HG02571 (cell line): ENCODE results near the gene GRK4.
A peak's percentile ranks its signal among the peaks of the same experiment; 100 is the strongest.

ENCODE experiments used
- ATAC-seq: cut with Tn5 transposase; IDR thresholded peaks from one replicate; pipeline ENCODE4 v1.9.1; 2021; ENCODE audit warnings: mild to moderate bottlenecking, moderate library complexity; ENCODE audit not compliant: unreplicated experiment

Gene GRK4

DNA sequence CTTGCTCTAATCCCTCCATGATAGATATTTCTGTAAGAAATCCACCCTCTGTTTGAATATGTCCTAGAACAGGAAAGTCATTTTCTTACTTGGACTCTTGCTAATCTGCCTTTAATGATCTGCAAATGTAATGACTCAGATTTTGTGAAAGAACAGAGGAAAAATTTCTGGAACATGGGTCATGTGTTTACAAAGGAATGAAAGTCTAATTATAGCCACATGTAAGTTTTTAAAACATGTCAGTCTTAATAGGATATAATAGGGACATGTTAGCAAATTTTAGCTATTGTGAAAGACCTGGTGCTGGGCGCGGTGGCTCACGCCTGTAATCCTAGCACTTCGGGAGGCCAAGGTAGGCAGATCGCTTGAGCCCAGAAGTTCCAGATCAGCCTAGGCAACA lies 47.6 kb downstream of the GRK4 start:
- ATAC-seq, result no peak

DNA sequence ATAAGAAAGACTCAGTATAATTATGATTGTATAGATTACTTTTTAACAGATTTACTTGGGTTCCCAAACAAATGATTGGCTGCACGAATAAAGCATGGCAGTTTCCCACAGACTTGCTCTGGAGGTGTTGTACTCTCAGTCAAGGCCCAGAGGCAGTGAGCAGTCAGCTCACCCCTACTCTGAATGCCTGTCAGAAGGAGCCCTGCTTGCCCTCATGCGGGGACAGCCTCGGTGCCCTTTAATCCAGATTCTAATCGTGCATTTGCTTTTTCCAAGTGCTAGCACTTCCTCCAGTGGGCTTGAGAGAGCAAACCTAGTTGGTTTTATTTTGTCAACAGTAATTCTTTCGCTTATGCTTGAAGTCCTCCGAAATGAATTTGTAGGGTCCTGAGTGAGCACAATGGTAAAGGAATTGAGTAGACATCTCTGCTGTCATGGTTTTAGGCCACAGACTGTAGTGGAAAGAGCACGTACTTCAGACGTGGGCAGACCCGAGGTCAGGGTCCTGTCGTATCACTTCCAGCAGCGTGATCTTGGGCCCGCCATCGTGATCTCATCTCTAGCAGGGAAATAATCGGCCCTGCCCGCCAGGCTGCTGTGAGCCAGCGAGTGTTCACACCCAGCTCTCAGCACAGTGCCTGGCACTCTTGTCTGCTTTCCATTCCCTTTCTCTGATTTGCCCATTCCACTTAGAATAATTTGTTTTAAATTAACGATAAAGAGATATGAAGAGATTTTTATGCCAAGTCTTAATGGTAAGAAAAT lies 48.3 kb downstream of the GRK4 start:
- no peak for ATAC-seq

GRCh38 chr4:3013323-3013722 lies 50.0 kb downstream of the GRK4 start:
- ATAC-seq, result no peak

GRCh38 chr4:3013839-3014350 lies 50.5 kb downstream of the GRK4 start:
- peak; percentile 50 for ATAC-seq

- ATAC-seq, result no peak
These were observed 53.6 kb downstream of the GRK4 start for GRCh38 chr4:3016961-3017360.

DNA sequence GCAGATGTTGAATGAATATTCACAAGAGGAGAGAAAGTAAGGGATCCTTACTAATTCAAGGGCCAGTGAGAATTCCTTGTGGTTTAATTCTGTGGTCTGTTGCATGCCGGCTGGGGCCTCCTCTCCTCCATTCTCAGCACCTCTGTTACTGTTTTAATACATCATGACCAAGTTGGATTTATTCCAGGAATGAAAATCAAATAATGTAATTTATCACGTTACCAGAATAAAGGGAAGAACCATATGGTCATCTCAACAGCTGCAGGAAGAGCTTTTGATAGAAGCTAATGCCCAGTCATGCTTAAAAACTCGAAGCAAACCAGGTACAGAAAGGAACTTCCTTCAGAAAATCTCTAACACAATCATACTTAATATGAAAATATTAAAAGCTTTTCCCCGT lies 54.1 kb downstream of the GRK4 start:
- no peak for ATAC-seq

GRCh38 chr4:3019145-3019846 lies 55.9 kb downstream of the GRK4 start:
- no peak for ATAC-seq

GRCh38 chr4:3021127-3021526 lies 57.8 kb downstream of the GRK4 start:
- no peak for ATAC-seq

GRCh38 chr4:3021627-3022026 lies 58.3 kb downstream of the GRK4 start:
- no peak for ATAC-seq

DNA sequence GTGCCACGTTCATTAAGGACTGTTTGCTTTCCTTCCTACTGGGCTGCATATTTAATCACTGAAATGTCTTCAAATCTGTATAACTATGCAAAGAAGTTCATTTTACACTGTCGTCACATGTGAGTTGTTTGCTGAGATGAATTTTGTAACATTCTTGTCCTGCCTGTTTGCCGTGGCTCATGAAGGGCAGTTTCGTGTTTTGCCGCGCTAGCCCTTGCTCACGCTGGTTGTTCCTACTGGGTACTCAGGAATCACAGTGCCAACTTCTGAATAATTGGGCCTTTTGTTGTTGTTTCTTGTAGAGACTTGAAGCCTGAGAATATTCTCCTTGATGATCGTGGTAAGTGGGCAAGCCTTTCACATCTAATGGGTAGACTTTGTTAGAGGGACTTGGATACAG lies 58.7 kb downstream of the GRK4 start:
- no peak for ATAC-seq

GRCh38 chr4:3022651-3023050 lies 59.3 kb downstream of the GRK4 start:
- ATAC-seq, result no peak

GRCh38 chr4:3025881-3026280 lies 62.5 kb downstream of the GRK4 start:
- ATAC-seq, result no peak

- ATAC-seq, result no peak
These were observed 63.2 kb downstream of the GRK4 start for GRCh38 chr4:3026540-3026939.

DNA sequence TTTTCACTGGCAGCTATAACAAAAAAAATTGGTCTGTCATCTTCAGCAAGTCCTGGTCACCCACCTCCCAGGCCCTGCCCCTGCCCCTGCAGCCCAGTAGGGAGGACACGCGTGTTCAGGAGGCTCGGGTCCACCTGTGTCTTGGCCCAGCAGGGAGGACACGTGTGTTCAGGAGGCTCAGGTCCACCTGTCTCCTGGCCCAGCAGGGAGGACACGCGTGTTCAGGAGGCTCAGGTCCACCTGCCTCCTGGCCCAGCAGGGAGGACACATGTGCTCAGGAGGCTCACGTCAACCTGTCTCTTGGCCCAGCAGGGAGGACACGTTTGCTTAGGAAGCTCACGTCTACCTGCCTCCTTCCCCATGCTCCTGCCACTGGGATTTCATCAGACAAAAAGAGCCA lies 66.1 kb downstream of the GRK4 start:
- no peak for ATAC-seq

DNA sequence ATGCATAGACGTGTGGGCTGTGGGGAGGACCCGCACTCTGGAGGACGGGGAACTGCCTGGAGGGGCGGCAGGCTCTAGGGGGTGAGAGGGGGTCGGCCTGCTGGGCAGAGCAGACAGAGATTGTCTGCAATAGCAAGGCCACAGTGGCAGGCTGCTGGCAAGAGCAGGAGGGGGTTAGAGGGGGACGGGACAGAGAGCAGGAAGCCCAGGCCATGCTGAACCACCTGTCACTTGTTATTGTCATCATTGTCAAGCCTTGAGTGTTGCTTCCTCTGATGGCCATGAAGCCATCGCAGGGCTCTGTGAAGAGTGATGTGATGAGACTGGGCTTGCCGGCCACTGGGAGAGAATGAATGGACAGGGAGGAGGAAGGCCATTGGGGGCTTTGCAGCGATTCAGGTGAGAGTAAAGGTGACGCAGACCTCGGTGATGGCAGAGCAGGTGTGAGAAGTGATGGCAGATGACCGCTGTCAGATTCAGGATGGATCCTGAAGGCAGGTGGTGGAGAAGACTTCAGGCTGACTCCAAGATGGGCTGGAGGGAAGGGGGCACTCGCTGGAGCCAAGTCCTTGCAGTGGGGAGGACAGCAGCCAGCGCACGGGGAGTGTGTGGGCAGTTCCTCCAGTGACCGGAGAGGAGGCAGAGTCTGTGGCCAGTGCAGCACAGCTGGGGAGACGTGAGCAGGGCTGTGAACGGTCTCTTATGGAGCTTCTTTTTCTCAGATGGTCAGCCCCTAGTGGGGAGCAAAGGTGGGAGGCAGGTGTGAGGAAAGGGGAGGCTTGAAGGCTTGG lies 67.4 kb downstream of the GRK4 start:
- ATAC-seq, result no peak

DNA sequence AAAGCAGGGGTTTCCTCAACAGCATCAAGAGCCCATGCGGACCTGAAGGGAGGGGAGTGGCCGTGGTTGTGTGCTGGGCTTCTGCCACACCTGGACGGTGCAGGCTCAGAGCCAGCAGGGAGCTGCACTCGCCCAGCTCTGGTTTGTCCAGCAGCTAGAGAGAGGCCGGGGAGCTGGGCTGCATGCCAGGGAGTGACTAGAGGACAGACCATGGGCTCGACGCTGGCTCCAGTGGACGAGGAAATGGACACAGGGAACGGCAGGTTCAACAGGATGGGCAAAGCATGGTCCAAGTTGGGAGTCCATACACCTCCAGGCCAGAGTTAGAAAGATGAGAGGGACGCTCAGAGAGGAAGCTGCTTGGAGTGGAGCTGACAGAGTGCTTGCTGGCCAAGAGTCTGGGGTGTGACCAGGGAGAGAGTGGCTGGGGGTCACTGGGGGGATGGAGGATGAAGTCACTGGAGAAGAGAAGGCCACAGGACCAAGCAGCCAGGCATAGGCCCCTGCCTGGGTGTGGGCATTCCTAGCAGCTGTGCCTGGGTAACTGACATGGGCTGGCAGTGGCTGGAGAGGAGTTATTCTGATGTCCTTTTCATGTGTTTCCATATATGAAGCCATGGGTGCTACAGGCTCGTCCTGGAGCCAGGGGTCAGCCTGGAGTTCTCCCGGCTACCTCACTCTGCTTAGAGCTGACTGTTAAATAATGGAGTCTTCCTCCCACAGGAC lies 68.1 kb downstream of the GRK4 start:
- no peak for ATAC-seq

GRCh38 chr4:3034231-3034630 lies 70.9 kb downstream of the GRK4 start:
- ATAC-seq, result no peak

- no peak for ATAC-seq
These were observed 71.9 kb downstream of the GRK4 start for GRCh38 chr4:3035249-3035648.

DNA sequence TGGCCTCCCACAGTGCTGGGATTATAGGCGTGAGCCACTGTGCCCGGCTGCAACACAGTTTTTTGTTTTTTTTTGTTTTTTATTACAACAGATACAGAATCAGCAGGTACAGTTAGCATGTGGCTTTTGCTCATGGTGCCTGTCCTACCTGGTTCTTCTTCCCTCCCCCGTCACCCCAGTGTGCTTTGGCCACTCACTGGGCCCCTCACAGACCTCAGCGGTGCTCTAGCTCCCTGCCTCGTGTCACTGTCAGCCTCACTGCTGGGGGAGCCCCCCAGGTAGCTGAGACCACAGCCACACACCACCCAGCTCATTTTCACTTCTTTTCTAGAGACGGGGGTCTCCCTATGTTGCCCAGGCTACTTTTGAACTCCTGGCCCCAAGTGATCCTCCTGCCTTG lies 72.3 kb downstream of the GRK4 start:
- no peak for ATAC-seq

GRCh38 chr4:3036131-3036952 lies 73.0 kb downstream of the GRK4 start:
- no peak for ATAC-seq
